HepG2 (cell line): Measurements from ENCODE around the gene UBQLN2. TPM values are rescaled to one million over a fixed set of nuclear protein-coding genes. Genes with fewer than 3 reads are reported as not detected.
A peak's percentile ranks its signal among the peaks of the same experiment; 100 is the strongest.

Experiments used
- CREB1 ChIP-seq, 2 experiments: fragments of 450-650 bp in 1 of 2; IDR thresholded peaks; 2 replicates each; pipeline ENCODE4 v1.6.1; 2016 to 2017; ENCODE audit warnings: control low read depth in 1 of 2, mild to moderate bottlenecking in 1 of 2, missing compliant biosample characterization in 1 of 2, missing genetic modification characterization in 1 of 2
- FOSL2 ChIP-seq: sonication (generic); formaldehyde crosslinking; IDR thresholded peaks from 2 replicates; pipeline ENCODE4 v1.4.0; 2020; ENCODE audit warnings: missing genetic modification reagents
- ISL2 ChIP-seq: sonication (generic); formaldehyde crosslinking; IDR thresholded peaks from 2 replicates; pipeline ENCODE4 v1.5.0; 2020; ENCODE audit warnings: missing genetic modification reagents
- KDM5A ChIP-seq: fragments of 200-600 bp; sonication (generic); IDR thresholded peaks from 2 replicates; pipeline ENCODE4 v1.7.0; 2018; ENCODE audit warnings: antibody characterized with exemption, mild to moderate bottlenecking, low read length, borderline replicate concordance
- MLLT10 ChIP-seq: sonication (generic); formaldehyde crosslinking; IDR thresholded peaks from 2 replicates; pipeline ENCODE4 v1.4.0; 2020; ENCODE audit warnings: missing genetic modification reagents
- PRPF4 ChIP-seq: fragments of 200-400 bp; formaldehyde crosslinking; IDR thresholded peaks from 2 replicates; pipeline ENCODE4 v1.6.1; 2016; ENCODE audit warnings: low read length, low read depth; ENCODE audit not compliant: poor library complexity, severe bottlenecking
- RELA ChIP-seq: sonication (generic); formaldehyde crosslinking; IDR thresholded peaks from 2 replicates; pipeline ENCODE4 v1.4.0; 2020; ENCODE audit warnings: missing genetic modification reagents
- ZBTB38 ChIP-seq: sonication (generic); formaldehyde crosslinking; IDR thresholded peaks from 2 replicates; pipeline ENCODE4 v1.5.1; 2020; ENCODE audit warnings: mild to moderate bottlenecking, missing genetic modification reagents
- ZNF496 ChIP-seq: sonication (generic); formaldehyde crosslinking; IDR thresholded peaks from 2 replicates; pipeline ENCODE4 v1.8.1; 2023; ENCODE audit warnings: mild to moderate bottlenecking, moderate library complexity, missing genetic modification reagents; ENCODE audit not compliant: insufficient replicate concordance
- polyA plus RNA-seq, 8 experiments: library from polyadenylated mRNA; depleted of rRNA in 3 of 8; stranded (reverse) in 7 of 8; unstranded in 1 of 8; fragments of >200 nt; fragmentation: Illumina TruSeq in 4 of 8; extraction: Trizol in 4 of 8; gene quantifications; 2 replicates each; pipeline versions ENCODE4 v1.2.1 to v1.2.3, GENCODE V29; 2011 to 2016; ENCODE audit warnings: low read depth in 4 of 8, missing spikeins in 1 of 8, mixed read lengths in 1 of 8; ENCODE audit not compliant: insufficient read depth in 1 of 8
- total RNA-seq, 5 experiments: library from RNA; depleted of rRNA; stranded (reverse); fragments of >200 nt; fragmentation: Illumina TruSeq; extraction: Trizol; gene quantifications; 2 replicates each; pipeline ENCODE4 v1.2.3, GENCODE V29; 2016; ENCODE audit warnings: low read depth in 1 of 5
- TF ChIP-seq, protein P1 (sequence below): sonication (generic); formaldehyde crosslinking; IDR thresholded peaks from 2 replicates; pipeline ENCODE4 v1.4.0; 2020; ENCODE audit warnings: mild to moderate bottlenecking, missing genetic modification reagents
- TF ChIP-seq, protein P2 (sequence below): conservative IDR thresholded peaks from 2 replicates; pipeline ENCODE4 v1.6.1; 2018; ENCODE audit warnings: missing genetic modification reagents
- TF ChIP-seq, protein P3 (sequence below): sonication (generic); formaldehyde crosslinking; IDR thresholded peaks from 2 replicates; pipeline ENCODE4 v1.4.0; 2020; ENCODE audit warnings: missing genetic modification reagents
- TF ChIP-seq, protein P4 (sequence below): sonication (generic); formaldehyde crosslinking; IDR thresholded peaks from 2 replicates; pipeline ENCODE4 v1.5.1; 2020; ENCODE audit warnings: mild to moderate bottlenecking, missing genetic modification reagents, moderate library complexity

UBQLN2 gene
- total and polyA plus RNA-seq, 2 of the 13 experiments (the other 11 are each of a cell fraction or from before 2014, with no cell fraction given) = 4.1 to 7.2 TPM

DNA sequence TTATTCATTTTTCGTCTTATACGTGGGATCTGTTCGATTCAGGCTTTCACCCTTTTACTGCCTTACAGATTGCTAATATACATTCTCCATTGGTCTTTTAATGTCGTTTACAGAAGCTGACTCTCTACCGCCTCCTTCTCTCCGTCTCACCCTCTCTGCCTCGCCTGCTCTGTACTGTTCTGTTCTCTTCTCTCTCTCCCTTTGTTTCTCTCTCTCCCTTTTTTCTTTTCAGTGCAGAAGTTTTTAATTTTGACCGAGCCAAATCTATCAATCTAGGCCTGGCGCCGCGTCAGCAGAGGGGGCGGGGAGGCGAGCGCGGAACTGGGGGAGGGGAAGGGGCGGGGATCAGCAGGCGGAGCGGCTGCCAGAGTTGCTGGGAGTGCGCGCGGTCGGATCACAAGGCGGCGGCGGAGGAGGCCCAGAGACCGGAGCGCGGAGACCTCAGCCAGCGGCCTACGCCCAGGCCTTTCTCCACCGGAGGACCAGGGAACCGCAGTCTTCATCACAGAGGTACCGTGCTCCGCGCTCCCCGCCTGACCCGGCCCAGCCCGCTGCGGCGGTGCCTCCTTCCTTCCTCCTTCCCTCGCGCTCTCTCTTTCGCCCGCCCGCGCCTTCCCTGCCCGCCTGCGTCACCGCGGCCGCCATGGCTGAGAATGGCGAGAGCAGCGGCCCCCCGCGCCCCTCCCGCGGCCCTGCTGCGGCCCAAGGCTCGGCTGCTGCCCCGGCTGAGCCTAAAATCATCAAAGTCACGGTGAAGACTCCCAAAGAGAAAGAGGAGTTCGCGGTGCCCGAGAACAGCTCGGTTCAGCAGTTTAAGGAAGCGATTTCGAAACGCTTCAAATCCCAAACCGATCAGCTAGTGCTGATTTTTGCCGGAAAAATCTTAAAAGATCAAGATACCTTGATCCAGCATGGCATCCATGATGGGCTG, at the start of gene UBQLN2 (continued):
- TF ChIP-seq, protein P1, sequence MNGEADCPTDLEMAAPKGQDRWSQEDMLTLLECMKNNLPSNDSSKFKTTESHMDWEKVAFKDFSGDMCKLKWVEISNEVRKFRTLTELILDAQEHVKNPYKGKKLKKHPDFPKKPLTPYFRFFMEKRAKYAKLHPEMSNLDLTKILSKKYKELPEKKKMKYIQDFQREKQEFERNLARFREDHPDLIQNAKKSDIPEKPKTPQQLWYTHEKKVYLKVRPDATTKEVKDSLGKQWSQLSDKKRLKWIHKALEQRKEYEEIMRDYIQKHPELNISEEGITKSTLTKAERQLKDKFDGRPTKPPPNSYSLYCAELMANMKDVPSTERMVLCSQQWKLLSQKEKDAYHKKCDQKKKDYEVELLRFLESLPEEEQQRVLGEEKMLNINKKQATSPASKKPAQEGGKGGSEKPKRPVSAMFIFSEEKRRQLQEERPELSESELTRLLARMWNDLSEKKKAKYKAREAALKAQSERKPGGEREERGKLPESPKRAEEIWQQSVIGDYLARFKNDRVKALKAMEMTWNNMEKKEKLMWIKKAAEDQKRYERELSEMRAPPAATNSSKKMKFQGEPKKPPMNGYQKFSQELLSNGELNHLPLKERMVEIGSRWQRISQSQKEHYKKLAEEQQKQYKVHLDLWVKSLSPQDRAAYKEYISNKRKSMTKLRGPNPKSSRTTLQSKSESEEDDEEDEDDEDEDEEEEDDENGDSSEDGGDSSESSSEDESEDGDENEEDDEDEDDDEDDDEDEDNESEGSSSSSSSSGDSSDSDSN = peak; percentile 74; the same call in 1 of the 2 replicates
- TF ChIP-seq, protein P2, sequence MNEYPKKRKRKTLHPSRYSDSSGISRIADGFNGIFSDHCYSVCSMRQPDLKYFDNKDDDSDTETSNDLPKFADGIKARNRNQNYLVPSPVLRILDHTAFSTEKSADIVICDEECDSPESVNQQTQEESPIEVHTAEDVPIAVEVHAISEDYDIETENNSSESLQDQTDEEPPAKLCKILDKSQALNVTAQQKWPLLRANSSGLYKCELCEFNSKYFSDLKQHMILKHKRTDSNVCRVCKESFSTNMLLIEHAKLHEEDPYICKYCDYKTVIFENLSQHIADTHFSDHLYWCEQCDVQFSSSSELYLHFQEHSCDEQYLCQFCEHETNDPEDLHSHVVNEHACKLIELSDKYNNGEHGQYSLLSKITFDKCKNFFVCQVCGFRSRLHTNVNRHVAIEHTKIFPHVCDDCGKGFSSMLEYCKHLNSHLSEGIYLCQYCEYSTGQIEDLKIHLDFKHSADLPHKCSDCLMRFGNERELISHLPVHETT (CRISPR knock-in tag) = no peak
- TF ChIP-seq MLLT10 (no peak), ZNF496 (CRISPR knock-in tag) (no peak), KDM5A (peak; percentile 1; the same call in 1 of the 2 replicates), FOSL2 (CRISPR knock-in tag) (0 out of 2 replicates have a peak, but pooled peaks have one; percentile 17), RELA (no peak), PRPF4 (peak; percentile 85), CREB1 (IDR thresholded peaks at IDR 0.05) (no peak), CREB1 (CRISPR knock-in tag; IDR thresholded peaks at IDR 0.05) (peak; percentile 57), ISL2 (0 out of 2 replicates have a peak, but pooled peaks have one; percentile 26), ZBTB38 (CRISPR knock-in tag) (0 out of 2 replicates have a peak, but pooled peaks have one; percentile 20)
- TF ChIP-seq, protein P3, sequence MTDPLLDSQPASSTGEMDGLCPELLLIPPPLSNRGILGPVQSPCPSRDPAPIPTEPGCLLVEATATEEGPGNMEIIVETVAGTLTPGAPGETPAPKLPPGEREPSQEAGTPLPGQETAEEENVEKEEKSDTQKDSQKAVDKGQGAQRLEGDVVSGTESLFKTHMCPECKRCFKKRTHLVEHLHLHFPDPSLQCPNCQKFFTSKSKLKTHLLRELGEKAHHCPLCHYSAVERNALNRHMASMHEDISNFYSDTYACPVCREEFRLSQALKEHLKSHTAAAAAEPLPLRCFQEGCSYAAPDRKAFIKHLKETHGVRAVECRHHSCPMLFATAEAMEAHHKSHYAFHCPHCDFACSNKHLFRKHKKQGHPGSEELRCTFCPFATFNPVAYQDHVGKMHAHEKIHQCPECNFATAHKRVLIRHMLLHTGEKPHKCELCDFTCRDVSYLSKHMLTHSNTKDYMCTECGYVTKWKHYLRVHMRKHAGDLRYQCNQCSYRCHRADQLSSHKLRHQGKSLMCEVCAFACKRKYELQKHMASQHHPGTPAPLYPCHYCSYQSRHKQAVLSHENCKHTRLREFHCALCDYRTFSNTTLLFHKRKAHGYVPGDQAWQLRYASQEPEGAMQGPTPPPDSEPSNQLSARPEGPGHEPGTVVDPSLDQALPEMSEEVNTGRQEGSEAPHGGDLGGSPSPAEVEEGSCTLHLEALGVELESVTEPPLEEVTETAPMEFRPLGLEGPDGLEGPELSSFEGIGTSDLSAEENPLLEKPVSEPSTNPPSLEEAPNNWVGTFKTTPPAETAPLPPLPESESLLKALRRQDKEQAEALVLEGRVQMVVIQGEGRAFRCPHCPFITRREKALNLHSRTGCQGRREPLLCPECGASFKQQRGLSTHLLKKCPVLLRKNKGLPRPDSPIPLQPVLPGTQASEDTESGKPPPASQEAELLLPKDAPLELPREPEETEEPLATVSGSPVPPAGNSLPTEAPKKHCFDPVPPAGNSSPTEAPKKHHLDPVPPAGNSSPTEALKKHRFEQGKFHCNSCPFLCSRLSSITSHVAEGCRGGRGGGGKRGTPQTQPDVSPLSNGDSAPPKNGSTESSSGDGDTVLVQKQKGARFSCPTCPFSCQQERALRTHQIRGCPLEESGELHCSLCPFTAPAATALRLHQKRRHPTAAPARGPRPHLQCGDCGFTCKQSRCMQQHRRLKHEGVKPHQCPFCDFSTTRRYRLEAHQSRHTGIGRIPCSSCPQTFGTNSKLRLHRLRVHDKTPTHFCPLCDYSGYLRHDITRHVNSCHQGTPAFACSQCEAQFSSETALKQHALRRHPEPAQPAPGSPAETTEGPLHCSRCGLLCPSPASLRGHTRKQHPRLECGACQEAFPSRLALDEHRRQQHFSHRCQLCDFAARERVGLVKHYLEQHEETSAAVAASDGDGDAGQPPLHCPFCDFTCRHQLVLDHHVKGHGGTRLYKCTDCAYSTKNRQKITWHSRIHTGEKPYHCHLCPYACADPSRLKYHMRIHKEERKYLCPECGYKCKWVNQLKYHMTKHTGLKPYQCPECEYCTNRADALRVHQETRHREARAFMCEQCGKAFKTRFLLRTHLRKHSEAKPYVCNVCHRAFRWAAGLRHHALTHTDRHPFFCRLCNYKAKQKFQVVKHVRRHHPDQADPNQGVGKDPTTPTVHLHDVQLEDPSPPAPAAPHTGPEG (CRISPR knock-in tag) = peak; percentile 99
- TF ChIP-seq, protein P4, sequence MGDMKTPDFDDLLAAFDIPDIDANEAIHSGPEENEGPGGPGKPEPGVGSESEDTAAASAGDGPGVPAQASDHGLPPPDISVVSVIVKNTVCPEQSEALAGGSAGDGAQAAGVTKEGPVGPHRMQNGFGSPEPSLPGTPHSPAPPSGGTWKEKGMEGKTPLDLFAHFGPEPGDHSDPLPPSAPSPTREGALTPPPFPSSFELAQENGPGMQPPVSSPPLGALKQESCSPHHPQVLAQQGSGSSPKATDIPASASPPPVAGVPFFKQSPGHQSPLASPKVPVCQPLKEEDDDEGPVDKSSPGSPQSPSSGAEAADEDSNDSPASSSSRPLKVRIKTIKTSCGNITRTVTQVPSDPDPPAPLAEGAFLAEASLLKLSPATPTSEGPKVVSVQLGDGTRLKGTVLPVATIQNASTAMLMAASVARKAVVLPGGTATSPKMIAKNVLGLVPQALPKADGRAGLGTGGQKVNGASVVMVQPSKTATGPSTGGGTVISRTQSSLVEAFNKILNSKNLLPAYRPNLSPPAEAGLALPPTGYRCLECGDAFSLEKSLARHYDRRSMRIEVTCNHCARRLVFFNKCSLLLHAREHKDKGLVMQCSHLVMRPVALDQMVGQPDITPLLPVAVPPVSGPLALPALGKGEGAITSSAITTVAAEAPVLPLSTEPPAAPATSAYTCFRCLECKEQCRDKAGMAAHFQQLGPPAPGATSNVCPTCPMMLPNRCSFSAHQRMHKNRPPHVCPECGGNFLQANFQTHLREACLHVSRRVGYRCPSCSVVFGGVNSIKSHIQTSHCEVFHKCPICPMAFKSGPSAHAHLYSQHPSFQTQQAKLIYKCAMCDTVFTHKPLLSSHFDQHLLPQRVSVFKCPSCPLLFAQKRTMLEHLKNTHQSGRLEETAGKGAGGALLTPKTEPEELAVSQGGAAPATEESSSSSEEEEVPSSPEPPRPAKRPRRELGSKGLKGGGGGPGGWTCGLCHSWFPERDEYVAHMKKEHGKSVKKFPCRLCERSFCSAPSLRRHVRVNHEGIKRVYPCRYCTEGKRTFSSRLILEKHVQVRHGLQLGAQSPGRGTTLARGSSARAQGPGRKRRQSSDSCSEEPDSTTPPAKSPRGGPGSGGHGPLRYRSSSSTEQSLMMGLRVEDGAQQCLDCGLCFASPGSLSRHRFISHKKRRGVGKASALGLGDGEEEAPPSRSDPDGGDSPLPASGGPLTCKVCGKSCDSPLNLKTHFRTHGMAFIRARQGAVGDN (CRISPR knock-in tag) = peak; percentile 83
